DND-41 (cell line): ENCODE measurements around the gene USP6.
"Not testable (repeated sequence)": the region's sequence is repeated elsewhere in the genome, so short reads cannot be mapped to it uniquely, and the experiment has no call there.

Experiments
- CTCF ChIP-seq: IDR thresholded peaks from 2 replicates; pipeline ENCODE4 v1.5.1; 2012; ENCODE audit warnings: borderline replicate concordance, low read length, moderate library complexity, mild to moderate bottlenecking; ENCODE audit not compliant: poor library complexity, severe bottlenecking; ENCODE audit errors: extremely low read depth
- EZH2 ChIP-seq: IDR thresholded peaks from 3 replicates; pipeline ENCODE4 v1.6.1; 2012; ENCODE audit warnings: borderline replicate concordance, low read depth, mild to moderate bottlenecking, moderate library complexity, low read length, inconsistent platforms; ENCODE audit not compliant: severe bottlenecking

- TF ChIP-seq CTCF, EZH2: not testable (repeated sequence)
Measured at GRCh38 chr17:5134571-5134970, 18.7 kb downstream of the USP6 start.
